Measurements from ENCODE around the gene DRC7.

Gene DRC7, protein sequence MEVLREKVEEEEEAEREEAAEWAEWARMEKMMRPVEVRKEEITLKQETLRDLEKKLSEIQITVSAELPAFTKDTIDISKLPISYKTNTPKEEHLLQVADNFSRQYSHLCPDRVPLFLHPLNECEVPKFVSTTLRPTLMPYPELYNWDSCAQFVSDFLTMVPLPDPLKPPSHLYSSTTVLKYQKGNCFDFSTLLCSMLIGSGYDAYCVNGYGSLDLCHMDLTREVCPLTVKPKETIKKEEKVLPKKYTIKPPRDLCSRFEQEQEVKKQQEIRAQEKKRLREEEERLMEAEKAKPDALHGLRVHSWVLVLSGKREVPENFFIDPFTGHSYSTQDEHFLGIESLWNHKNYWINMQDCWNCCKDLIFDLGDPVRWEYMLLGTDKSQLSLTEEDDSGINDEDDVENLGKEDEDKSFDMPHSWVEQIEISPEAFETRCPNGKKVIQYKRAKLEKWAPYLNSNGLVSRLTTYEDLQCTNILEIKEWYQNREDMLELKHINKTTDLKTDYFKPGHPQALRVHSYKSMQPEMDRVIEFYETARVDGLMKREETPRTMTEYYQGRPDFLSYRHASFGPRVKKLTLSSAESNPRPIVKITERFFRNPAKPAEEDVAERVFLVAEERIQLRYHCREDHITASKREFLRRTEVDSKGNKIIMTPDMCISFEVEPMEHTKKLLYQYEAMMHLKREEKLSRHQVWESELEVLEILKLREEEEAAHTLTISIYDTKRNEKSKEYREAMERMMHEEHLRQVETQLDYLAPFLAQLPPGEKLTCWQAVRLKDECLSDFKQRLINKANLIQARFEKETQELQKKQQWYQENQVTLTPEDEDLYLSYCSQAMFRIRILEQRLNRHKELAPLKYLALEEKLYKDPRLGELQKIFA

DNA sequence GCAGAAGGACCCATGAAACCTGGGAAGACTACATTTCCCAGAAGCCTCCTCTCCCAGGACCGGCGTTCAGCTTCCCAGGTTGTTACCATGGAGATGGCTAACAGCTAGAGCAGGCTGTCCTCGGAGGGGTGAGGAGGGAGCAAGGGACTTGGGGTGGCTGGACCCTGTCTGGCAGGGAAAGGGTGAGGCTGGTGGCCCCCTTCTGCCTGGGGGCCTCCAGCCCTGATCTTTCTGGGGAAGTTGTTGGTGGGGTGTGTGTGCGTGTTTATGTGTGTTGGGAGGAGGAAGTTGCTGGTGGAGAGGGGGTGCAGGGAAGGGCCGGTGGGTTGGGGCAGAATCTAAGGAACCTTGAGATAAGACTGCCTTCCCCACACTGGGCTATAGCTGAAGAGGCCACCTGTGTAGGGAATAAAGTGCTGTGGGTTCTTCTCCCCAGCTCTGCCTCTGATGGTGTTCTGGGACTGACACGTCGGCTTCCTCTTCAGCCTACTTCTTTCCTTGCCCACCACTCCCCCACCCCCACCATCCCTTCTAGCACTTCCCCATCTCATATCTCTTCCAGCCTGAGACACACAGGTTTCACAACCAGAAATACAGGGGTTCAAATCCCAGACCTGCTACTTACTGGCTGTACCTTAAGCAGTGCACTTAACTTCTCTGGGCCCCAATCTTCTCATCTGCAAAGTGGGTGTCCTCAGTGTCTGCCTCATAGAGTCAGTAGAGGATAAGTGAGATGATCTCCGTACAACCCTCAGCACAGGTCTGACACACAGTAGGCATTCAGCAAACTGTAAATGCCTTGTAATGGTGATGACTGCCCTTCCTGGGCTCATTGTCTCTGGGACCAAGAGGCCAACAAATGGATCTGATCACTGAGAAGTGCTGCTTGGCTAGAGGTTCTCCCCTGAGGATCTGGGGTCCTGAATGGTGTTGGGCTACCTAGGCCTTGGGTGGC is at the start of gene DRC7:
TSS of gene DRC7 (plus strand) at position 82 of the 955 bp plus-strand sequence. CDS start 3,144 bp downstream, outside the sequence.
- peak in 49 of 58 donors; percentile 2 to 75 (median 34) for DNase-seq

DNA sequence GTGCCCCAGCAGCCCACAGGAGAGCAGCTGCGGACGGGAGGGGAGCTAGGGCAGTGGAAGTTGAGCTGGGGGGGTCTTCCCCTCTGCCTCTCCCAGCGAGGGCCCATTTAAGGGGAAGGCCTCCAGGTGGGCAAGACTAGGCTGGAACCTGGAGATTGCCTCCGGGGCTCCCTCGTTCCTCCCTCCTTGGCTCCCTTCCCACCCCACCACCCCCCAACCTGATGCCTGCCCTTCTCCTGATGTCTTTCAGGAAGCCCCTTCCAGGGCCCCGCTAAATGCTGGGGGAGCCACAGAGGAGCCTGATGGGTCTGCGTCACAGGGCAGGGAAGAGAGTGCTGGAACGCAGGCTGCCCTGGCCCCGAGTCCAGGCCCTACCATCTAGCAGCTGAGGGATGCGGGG is 49.4 kb upstream of the DRC7 start:
- DNase-seq, result no peak

DNA sequence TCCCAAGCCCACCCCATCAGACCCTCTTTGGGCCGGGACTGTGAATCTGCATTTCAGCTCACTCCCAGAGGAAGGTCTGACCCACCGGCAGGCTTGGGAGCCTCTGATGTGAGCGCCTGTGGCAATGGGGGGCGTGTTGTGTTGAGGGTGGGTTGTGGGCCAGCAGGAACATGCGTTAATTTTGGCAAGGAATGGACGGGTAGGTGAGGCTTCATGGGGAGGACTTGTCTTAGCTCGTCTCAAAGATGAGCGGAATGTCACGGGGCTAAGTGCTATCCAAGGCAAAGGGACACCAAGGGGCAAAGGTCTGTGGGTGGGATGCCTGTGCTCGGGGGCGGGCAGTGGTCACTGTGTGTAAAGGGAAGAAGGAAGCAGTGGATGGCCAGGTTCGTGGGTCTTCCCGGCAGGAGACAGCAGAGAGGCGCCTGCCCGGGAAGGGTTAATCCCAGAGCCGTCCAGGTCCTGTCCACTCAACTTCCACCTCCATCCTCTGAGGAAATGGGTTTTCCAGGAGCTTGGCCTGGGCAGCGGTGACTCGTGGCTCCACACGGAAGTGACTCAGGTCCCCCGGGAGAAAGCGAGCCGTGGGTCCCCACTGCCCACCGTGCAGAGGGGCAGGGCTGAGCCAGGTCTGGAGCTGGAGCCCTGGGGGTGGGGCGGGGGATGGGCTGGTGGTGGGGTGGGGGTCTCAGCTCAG is 48.8 kb upstream of the DRC7 start:
- no peak for DNase-seq

DNA sequence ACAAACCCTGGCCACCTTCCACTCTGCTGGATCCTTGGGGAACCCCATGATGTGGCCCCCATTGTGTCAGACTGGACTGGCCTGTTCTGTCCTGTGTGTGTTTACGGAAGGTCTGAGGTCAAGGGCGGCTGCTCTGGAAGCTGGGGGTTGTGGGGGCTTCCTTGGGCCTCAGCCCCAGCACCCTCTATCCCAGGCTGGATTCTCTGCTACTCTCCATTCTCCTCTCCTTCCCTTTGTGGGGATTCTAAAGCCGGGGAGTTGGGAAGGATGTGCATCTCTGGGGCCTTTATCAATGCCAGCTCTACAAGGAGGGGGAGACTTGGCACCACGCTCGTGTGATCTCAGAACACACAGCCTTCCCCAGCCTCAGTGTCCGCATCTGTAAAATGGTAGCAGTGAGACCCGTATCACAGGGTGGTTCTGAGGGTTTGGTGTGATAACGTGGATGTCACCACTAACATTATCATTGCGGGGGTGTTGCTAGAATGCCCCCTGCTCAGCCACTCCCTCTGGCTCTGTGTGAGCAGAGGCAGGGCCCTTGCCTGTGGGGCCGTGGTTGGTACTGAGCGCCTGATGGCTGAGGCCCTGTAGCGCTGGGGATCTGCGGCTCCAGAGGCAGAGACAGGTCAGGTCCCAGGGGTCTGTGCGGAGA is 48.1 kb upstream of the DRC7 start:
- DNase-seq, result no peak

DNA sequence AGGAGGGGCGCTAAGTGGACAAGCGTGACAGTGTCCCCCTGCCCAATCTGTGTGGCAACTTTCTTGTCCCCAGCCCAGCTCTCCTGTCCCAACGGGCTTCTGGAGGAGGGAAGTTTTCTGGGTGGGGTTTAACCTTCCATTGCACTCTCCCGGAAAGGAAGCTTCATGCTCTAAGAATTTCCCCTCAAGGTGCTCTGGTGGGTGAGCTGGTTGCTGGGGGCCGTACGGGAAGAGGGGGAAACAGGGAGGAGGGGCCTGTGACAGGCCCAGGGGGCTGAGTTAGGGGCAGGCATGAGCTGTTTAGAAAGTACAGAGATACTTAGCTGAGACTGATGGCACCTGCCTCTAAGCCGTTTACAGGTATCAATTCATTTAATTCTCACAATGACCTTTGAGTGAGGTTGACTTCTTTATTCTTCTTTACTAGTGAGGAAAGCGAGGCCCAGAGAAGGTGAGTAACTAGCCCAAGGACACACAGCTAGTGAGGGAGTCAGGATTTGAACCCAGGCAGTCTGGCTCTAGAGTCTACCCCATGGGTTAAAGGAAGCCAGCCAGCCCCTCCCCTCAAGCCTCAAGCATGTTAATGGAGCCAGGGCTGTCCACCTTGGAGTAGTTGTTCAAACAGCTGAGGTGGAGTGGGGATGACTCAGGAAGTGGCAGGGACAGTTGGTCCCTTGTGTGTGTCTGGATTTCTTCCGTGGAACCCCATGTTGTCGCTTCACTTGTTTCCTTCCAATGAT is 47.3 kb upstream of the DRC7 start:
- no peak for DNase-seq

DNA sequence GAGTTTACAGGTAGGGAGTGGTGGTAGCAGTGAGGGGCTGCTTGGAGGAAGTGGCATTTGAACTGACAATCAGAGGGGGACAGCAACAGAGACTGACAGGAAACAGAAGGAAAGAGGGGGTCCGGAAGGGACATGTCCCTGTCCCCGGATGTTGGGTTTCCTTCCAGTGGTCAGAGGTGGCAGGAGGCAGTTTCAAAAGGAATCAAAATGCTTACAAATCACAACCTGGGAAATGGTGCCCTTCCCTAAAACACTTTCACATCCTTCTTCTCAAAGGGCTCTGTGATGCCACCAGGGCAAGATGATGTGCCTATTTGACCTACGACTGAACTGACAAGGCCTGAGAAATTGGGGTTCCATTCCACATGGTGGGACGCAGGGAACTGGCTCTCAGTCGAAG is 46.5 kb upstream of the DRC7 start:
- DNase-seq, result peak in 3 of 58 donors; percentile 18 to 42 (median 27)

DNA sequence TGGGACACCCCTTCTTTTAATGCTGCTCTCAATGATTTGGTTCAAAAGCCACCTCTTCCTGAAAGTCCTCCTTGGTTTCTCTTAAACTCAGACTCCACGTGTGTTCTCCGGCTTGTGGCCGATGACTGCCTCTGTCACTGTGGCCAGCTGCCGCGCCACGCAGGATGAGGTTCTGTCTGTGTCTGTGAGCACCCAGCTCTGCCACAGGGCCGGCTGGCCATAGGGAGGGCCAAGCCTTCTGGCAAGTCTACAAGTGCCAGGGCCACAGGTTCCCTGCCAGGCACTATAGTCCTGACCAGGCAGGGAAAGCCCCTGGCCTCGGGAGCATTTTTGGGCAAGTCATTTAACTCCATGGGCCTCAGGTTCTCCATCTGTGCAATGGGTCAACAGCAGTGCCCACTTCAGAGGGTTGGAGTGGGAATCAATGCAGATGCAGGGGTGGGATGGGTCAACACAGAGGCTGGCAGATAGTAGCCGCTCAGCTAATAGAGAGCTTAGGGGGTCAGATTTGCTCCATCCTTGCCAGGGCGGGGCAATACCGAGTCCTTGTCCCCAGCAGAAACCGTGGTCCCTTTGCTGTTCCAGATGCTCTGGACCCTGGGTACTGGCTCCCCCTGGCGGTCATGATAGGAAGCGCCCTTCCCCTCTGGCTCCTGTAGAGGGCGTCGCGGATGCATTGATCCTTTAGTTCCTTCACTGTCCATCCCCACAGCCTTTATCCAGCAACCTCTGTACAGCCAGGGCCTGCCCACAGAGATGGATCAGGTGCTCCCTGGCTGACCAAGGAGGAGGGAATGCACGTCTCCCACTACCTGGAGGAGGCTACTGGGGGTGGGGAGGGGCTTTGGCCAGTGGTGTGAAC is 45.8 kb upstream of the DRC7 start:
- DNase-seq, result peak in 54 of 58 donors; percentile 36 to 84 (median 60)

DNA sequence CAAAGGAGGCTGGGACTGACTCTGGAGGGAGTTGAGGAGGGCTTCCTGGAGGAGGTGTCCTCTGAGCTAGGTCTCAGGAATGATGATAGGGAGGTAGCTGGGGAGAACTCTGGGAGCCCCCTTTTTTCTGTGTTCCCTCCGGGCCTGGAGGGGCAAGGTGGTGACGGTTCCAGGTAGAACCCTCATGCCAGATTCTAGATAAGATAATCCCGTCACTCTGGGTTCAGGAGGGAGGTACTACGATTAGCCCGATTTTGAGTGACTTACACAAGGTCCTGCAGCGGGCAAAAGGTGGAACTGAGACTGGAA is 45.2 kb upstream of the DRC7 start:
- DNase-seq, result no peak

DNA sequence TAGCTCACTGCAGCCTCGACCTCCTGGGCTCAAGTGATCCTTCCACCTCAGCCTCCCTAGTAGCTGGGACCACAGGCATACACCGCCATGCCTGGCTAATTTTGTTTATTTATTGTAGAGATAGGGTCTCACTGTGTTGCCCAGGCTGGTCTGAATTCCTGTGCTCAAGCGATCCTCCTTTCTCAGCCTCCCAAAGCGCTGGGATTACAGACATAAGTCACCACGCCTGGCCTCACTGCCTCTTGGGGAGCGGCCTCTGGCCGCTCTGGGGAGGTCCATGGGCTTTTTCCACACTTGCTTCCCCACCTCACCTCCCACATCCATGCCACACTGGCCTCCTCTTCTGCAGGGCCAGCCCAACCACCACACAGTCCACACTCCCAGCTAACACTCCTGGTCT is 44.8 kb upstream of the DRC7 start:
- DNase-seq, result no peak

DNA sequence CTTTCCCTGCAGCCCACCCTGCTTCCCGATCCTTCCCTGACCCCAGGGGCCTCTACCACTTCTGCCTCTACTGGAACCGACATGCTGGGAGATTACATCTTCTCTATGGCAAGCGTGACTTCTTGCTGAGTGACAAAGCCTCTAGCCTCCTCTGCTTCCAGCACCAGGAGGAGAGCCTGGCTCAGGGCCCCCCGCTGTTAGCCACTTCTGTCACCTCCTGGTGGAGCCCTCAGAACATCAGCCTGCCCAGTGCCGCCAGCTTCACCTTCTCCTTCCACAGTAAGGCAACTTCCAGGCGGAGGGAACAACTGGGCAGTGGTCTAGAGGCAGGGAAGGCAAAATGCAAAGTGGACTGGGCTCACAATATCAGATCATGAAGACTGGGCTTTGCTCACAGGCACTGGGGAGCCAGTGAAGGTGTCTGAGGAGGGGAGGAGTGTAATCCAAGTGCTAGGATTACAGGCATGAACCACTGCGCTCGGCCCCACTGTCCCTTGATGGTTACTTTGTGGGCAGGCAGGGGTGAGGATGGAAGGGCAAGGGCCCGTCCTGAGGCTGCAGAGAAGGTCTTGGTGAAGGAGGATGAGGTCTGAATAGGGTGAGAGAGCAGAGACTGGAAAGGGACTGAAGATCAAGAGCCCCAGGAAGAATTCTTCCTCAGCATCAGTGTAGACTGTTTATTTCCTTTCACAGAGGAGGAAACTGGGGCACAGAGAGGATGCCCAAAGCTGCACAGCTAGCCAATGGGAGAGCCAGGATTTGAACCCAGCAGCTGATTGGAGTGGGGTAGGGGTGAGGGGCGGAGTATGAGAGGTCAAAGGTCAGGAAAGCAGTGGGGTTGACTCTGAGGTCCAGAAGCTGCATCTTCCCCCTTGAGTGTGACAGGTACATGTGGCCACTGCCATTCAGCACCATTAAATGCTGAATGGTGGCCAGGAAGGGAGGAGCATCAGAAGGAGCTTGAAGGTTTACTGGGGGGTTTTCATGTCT is 43.0 kb upstream of the DRC7 start:
- no peak for DNase-seq

DNA sequence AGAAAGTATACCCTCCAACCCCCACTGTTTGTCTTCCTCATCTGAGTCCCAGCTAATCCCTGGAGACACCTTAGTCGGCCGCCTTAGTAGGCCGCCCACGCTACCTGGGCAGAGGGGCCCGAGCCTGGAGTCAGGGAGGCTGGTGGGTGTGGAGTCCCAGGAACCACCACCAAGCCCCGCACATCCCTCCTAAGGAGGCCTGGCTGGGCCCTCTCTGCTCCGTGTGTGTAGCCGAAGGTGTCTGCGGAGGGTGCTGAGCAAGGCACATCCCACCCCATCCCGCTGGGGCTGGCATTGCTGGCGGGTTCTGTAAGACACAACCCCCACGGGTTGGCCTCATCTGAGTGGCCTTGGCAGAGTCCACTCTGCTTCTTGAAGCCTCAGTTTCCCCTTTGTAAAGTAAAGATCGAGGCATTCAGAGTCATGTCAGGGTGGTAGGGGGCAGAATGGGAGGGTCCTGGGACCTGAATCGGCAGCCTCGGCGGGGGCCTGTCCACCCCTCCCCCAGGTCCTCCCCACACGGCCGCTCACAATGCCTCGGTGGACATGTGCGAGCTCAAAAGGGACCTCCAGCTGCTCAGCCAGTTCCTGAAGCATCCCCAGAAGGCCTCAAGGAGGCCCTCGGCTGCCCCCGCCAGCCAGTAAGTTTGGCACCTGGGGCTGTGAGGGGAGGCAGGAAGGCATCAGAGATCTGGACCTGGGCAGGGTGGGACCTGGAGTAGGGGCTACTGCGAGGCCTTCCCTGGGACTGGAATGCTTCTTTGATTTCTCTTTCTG is 41.7 kb upstream of the DRC7 start:
- no peak for DNase-seq

DNA sequence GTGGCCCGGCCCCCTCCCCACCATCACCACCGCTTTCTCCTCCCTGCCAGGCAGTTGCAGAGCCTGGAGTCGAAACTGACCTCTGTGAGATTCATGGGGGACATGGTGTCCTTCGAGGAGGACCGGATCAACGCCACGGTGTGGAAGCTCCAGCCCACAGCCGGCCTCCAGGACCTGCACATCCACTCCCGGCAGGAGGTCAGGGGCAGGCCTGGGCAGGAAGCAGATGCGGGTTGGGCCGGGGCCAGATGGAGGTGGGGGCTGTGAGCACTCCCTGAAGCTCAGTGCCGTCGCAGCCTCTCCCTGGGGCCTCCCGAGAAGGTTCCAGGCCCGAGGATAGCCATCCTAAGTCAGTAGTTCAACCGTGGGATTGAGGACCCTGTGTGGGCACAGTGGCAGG is 40.7 kb upstream of the DRC7 start:
- no peak for DNase-seq

DNA sequence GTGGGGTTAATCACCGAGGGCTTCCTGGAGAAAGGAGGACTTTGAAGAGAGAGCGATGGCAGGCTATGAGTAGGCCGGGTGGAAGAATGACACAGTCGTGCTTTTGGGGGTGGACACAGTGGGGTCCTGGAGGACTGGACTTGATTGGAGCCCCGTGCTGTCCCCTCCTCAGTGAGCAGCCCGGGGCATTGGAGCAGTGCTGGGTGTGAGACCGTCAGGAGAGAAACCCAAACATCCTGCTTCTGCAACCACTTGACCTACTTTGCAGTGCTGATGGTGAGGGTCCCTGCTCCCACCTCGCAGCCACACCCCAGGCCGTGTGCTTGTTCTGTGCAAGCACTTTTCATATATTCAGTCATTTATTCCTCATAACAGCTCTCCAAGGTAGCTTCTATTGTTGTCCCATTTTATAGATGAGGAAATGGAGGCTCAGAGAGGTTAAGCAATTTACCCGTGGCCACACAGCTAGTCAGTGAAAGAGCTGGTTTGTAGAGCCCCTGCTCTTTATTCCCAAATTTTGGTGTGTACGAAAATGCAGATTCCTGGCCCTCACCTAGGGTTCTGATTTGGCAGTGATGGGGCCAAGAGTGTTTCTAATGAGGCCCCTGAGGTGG is 38.2 kb upstream of the DRC7 start:
- no peak for DNase-seq

DNA sequence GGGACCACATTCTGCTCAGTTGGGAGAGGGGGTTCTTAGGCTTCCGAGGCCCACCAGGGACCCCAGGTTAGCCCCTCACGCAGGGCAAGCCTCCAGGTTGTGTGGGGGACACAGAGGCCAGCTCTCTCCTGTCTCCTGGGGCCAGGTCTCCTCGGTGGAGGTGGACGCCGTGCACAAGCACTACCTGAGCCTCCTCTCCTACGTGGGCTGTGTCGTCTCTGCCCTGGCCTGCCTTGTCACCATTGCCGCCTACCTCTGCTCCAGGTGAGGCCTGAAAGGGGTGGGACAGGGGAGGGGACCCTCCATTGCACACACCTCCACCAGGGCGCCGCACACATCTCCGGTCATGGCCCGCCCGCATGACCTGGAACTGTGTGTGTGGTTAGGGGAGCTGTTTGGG is 37.4 kb upstream of the DRC7 start:
- no peak for DNase-seq

DNA sequence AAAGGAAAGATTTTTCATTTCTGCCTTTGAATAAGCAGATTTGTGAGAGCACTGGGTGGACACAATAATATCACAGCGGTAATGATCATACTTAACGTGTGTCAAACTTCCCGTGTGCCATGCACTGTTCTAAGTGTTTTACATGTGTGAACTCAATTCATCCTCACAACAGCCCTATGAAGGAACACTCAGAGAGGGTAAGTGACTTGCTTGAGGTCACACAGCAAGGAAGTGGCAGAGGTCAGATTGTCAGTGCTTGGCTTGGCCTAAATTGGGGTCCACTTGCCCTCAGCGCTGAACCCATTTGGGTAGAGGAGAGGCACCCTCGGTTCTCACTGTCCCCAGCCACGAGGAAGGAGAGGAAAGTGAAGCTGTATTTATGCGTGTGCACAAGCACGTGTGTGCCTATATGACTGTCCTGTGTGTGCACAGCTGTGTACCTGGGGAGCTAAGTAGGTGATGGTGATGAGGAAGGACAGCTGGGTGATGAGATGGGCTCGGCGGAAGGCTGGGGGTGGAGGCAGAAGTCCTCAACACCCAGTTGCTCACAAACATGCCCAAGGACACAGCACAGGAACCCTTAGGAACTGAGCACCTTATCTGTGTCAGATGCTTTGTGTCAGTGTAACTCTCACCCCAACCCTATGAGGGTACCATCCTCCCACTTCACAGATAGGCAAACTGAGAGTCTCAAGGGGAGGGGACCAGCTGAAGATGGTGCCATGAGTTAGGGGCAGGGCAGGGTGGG is 36.3 kb upstream of the DRC7 start:
- no peak for DNase-seq
